Erythroblast (primary cell): ENCODE data around the gene CA4.
"Not testable (repeated sequence)": the region's sequence is repeated elsewhere in the genome, so short reads cannot be mapped to it uniquely, and the experiment has no call there.

Source experiments
- GATA1 ChIP-seq: IDR thresholded peaks from 2 replicates; pipeline ENCODE4 v1.6.1; 2011; ENCODE audit warnings: low read depth, mild to moderate bottlenecking, control low read depth, low read length, moderate library complexity
- POLR2A ChIP-seq: IDR thresholded peaks from 2 replicates; pipeline ENCODE4 v1.6.1; 2011; ENCODE audit warnings: mild to moderate bottlenecking, low read length

DNA sequence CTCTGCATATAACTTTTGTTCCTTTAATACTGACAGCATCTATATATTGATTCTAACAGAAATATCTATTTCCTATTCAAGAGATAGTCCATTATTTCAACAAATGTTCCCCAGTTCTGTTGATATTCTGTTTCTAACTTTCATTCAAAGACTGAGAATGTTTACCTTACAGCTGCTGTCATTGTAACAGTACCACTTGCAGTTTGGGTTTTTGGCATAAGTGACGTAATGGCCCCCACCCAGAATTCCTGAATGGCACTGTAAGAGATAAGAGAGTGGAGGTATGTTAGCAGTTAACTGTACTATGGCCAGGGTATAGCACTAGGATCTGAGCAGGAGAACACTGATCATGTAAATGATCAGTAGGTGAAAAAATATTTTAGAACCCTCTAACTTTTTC, 30.6 kb downstream of the CA4 start:
- not testable (repeated sequence) for TF ChIP-seq POLR2A, GATA1
